ENCODE results near the gene MBD3L2B.

DNA sequence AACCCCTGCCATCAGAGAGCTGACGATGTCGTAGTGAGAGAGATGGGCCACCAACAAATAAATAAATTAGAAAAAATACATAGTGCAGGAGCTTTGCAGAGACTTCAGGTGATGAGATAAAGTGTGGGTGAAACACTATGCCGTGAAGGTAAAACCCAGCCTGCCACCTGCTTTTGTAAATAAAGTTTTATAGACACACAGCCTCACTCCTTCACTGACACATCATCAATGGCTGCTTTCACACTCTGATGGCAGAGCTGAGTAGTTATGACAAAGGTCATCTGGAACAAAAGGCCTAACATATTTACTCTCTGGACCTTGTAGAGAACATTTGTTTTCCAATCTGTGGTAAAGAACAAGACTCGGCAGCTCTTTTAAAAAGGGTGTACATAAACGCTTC, 45.0 kb downstream of the MBD3L2B start:
- TF ChIP-seq, protein P1, sequence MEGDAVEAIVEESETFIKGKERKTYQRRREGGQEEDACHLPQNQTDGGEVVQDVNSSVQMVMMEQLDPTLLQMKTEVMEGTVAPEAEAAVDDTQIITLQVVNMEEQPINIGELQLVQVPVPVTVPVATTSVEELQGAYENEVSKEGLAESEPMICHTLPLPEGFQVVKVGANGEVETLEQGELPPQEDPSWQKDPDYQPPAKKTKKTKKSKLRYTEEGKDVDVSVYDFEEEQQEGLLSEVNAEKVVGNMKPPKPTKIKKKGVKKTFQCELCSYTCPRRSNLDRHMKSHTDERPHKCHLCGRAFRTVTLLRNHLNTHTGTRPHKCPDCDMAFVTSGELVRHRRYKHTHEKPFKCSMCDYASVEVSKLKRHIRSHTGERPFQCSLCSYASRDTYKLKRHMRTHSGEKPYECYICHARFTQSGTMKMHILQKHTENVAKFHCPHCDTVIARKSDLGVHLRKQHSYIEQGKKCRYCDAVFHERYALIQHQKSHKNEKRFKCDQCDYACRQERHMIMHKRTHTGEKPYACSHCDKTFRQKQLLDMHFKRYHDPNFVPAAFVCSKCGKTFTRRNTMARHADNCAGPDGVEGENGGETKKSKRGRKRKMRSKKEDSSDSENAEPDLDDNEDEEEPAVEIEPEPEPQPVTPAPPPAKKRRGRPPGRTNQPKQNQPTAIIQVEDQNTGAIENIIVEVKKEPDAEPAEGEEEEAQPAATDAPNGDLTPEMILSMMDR (IDR thresholded peaks at IDR 0.05) = no peak
- no peak for TF ChIP-seq EZH2 (IDR thresholded peaks at IDR 0.05)

Data from neural progenitor cell (in vitro differentiated cells).